ENCODE results near the gene TDP1. TPM values are rescaled to one million over a fixed set of nuclear protein-coding genes. Genes with fewer than 3 reads are reported as not detected.
A peak's percentile ranks its signal among the peaks of the same experiment; 100 is the strongest.

Gene TDP1
- total and polyA plus RNA-seq, 9 of the 15 experiments (the other 6 are each of a cell fraction or from before 2014, with no cell fraction given): 21.4 to 41.6 (median 32.3) TPM

GRCh38 chr14:90060312-90060964 is 104.7 kb downstream of the TDP1 start (continued):
- TF ChIP-seq POLR2AphosphoS5 (IDR thresholded peaks at IDR 0.05; ENCODE audit: control insufficient read depth, insufficient read depth, low read depth, low read length) (no peak), ZNF407 (IDR thresholded peaks at IDR 0.05; ENCODE audit: low read depth) (no peak), CTCFL (IDR thresholded peaks at IDR 0.05; ENCODE audit: borderline replicate concordance, insufficient read depth, low read depth, low read length, poor library complexity, severe bottlenecking) (peak; percentile 6), CXXC5 (CRISPR knock-in tag; IDR thresholded peaks at IDR 0.05) (peak; percentile 24; the same call in 1 of the 2 replicates), RBM15 (IDR thresholded peaks at IDR 0.05; ENCODE audit: insufficient read depth, low read length) (no peak), CTCF (IDR thresholded peaks at IDR 0.05 in 2 of 3, conservative IDR thresholded peaks at IDR 0.05 in 1 of 3; ENCODE audit: insufficient read depth in 2 of 3, low read depth in 1 of 3, low read length in 3 of 3) (peak; percentile 60 to 68 (median 63)), SMC3 (conservative IDR thresholded peaks at IDR 0.05; ENCODE audit: insufficient read depth, low read depth, low read length) (peak; percentile 27; the same call in 1 of the 2 replicates), RBBP5 (IDR thresholded peaks at IDR 0.05; ENCODE audit: borderline replicate concordance, insufficient read depth, low read length, poor library complexity, severe bottlenecking) (peak; percentile 28)
